H1 (cell line): ENCODE data around the gene CHST2. TPM values are rescaled to one million over a fixed set of nuclear protein-coding genes. Genes with fewer than 3 reads are reported as not detected.

Experiments
- CTCF ChIA-PET: fragments of 300-600 bp; sonication (Branson Sonifier 250); formaldehyde crosslinking; loops from one replicate; lab custom pipeline; 2021; ENCODE audit not compliant: partially characterized antibody; lab: Charles Lee
- POLR2A ChIA-PET: fragments of 300-600 bp; sonication (Branson Sonifier 250); formaldehyde crosslinking; loops from one replicate; lab custom pipeline; 2021; ENCODE audit warnings: inconsistent platforms; ENCODE audit not compliant: partially characterized antibody; lab: Charles Lee
- DNase-seq, 2 experiments: peaks; one replicate each; pipeline versions ENCODE4 v3.0.0 to v3.0.0-alpha.2; 2010 to 2022; ENCODE audit warnings: low spot score in 2 of 2, low read depth in 1 of 2, mixed read lengths in 1 of 2
- FAIRE-seq: peaks from 2 replicates; lab custom pipeline; 2011; peaks lifted over from hg19 to GRCh38; lab: Jason Lieb, UNC
- H2AFZ ChIP-seq: 2 replicates; pipeline ENCODE4 v1.8.1; 2012; ENCODE audit warnings: low read length, inconsistent platforms
- H2AK5ac ChIP-seq: 2 replicates; pipeline ENCODE4 v1.6.1; 2013; ENCODE audit warnings: low read depth, low read length
- H2BK120ac ChIP-seq: replicated peaks from 2 replicates; pipeline ENCODE3; 2013; ENCODE audit warnings: low read depth, low read length, inconsistent platforms
- H2BK12ac ChIP-seq: 2 replicates; pipeline ENCODE4 v1.6.1; 2013; ENCODE audit warnings: low read depth, low read length
- H2BK15ac ChIP-seq: 2 replicates; pipeline ENCODE4 v1.6.1; 2013; ENCODE audit warnings: low read length
- H2BK20ac ChIP-seq: 2 replicates; pipeline ENCODE4 v1.6.1; 2013; ENCODE audit warnings: low read length
- H2BK5ac ChIP-seq: 2 replicates; pipeline ENCODE4 v1.6.1; 2013; ENCODE audit warnings: low read depth, low read length
- H3K14ac ChIP-seq: 2 replicates; pipeline ENCODE4 v1.6.1; 2013; ENCODE audit warnings: inconsistent platforms; ENCODE audit not compliant: insufficient read length
- H3K18ac ChIP-seq: 2 replicates; pipeline ENCODE4 v1.6.1; 2013; ENCODE audit warnings: low read length; ENCODE audit errors: extremely low read depth
- H3K23ac ChIP-seq: 2 replicates; pipeline ENCODE4 v1.6.1; 2013; ENCODE audit warnings: inconsistent platforms; ENCODE audit not compliant: insufficient read length
- H3K23me2 ChIP-seq: 2 replicates; pipeline ENCODE4 v1.6.1; 2013; ENCODE audit warnings: low read depth, low read length
- H3K27ac ChIP-seq: 2 replicates; pipeline ENCODE4 v1.6.1; 2011; ENCODE audit warnings: low read depth, low read length, inconsistent platforms
- H3K27me3 ChIP-seq, 4 experiments: replicated peaks in 1 of 4; 1 replicate in 1 of 4; 2 replicates in 3 of 4; pipeline versions ENCODE4 v1.6.1 to v1.8.1; 2011 to 2013; ENCODE audit warnings: low read length in 3 of 4, mild to moderate bottlenecking in 3 of 4, inconsistent platforms in 2 of 4, mixed read lengths in 2 of 4, moderate library complexity in 1 of 4; ENCODE audit not compliant: control insufficient read depth in 3 of 4, insufficient read depth in 3 of 4; ENCODE audit errors: extremely low read depth in 1 of 4
- H3K36me3 ChIP-seq, 4 experiments: 2 replicates each; pipeline versions ENCODE4 v1.6.1 to v1.8.1; 2011 to 2013; ENCODE audit warnings: mild to moderate bottlenecking in 4 of 4, low read length in 3 of 4, moderate library complexity in 2 of 4, control low read depth in 1 of 4, inconsistent platforms in 1 of 4; ENCODE audit not compliant: insufficient read depth in 4 of 4, control insufficient read depth in 2 of 4
- H3K4ac ChIP-seq: replicated peaks from 2 replicates; pipeline ENCODE3; 2013; ENCODE audit warnings: low read length, low read depth, mixed read lengths, inconsistent platforms; ENCODE audit not compliant: insufficient read length
- H3K4me1 ChIP-seq, 4 experiments: replicated peaks in 1 of 4; 1 replicate in 1 of 4; 2 replicates in 3 of 4; pipeline versions ENCODE4 v1.6.1 to v1.8.1; 2011 to 2013; ENCODE audit warnings: low read length in 3 of 4, inconsistent platforms in 2 of 4, mixed read lengths in 1 of 4; ENCODE audit not compliant: insufficient read depth in 4 of 4, control insufficient read depth in 3 of 4
- H3K4me2 ChIP-seq, 2 experiments: 2 replicates each; pipeline versions ENCODE4 v1.6.1 to v1.8.1; 2011 to 2013; ENCODE audit warnings: low read depth in 2 of 2, low read length in 2 of 2, control low read depth in 1 of 2, inconsistent platforms in 1 of 2, mild to moderate bottlenecking in 1 of 2; ENCODE audit not compliant: insufficient read depth in 1 of 2
- H3K4me3 ChIP-seq, 4 experiments: fragments of 200-600, 300-600 bp in 1 of 4; sonication (generic), shearing (Covaris generic), sonication (Bioruptor Twin) in 1 of 4; 2 replicates each; pipeline versions ENCODE4 v1.5.1 to v1.8.1; 2011 to 2016; ENCODE audit warnings: low read length in 4 of 4, low read depth in 3 of 4, control low read depth in 2 of 4, inconsistent platforms in 2 of 4, mild to moderate bottlenecking in 2 of 4, mixed read lengths in 1 of 4, moderate library complexity in 1 of 4; ENCODE audit not compliant: insufficient read depth in 2 of 4; ENCODE audit errors: extremely low read depth in 1 of 4
- H3K56ac ChIP-seq: replicated peaks from 2 replicates; pipeline ENCODE3; 2013; ENCODE audit warnings: low read depth, mild to moderate bottlenecking, mixed read lengths, low read length, inconsistent platforms; ENCODE audit not compliant: insufficient read length
- H3K79me1 ChIP-seq: 2 replicates; pipeline ENCODE4 v1.6.1; 2013; ENCODE audit warnings: low read depth, low read length, control low read depth
- H3K79me2 ChIP-seq, 2 experiments: 2 replicates each; pipeline versions ENCODE4 v1.6.1 to v1.8.1; 2012 to 2013; ENCODE audit warnings: low read length in 2 of 2, mild to moderate bottlenecking in 2 of 2, inconsistent platforms in 1 of 2; ENCODE audit not compliant: insufficient read depth in 2 of 2, control insufficient read depth in 1 of 2
- H3K9ac ChIP-seq, 4 experiments: replicated peaks in 1 of 4; 1 replicate in 1 of 4; 2 replicates in 3 of 4; pipeline versions ENCODE4 v1.6.1 to v1.8.1; 2011 to 2013; ENCODE audit warnings: low read depth in 3 of 4, low read length in 3 of 4, control low read depth in 2 of 4, mild to moderate bottlenecking in 2 of 4, moderate library complexity in 2 of 4, inconsistent platforms in 1 of 4; ENCODE audit errors: extremely low read depth in 1 of 4
- H3K9me3 ChIP-seq, 2 experiments: 2 replicates each; pipeline versions ENCODE4 v1.6.1 to v1.8.1; 2012 to 2013; ENCODE audit warnings: mild to moderate bottlenecking in 2 of 2, moderate library complexity in 2 of 2, control low read depth in 1 of 2, inconsistent platforms in 1 of 2, low read depth in 1 of 2, low read length in 1 of 2, mixed read lengths in 1 of 2; ENCODE audit not compliant: insufficient read depth in 2 of 2
- H4K20me1 ChIP-seq, 2 experiments: replicated peaks in 1 of 2; 2 replicates each; pipeline versions ENCODE3 to v1.8.1; 2011 to 2013; ENCODE audit warnings: inconsistent platforms in 2 of 2, low read length in 2 of 2, mild to moderate bottlenecking in 1 of 2; ENCODE audit not compliant: insufficient read depth in 2 of 2, control insufficient read depth in 1 of 2
- H4K5ac ChIP-seq: 2 replicates; pipeline ENCODE4 v1.6.1; 2013; ENCODE audit warnings: low read length, low read depth, mixed read lengths, inconsistent platforms; ENCODE audit not compliant: insufficient read length
- H4K8ac ChIP-seq: 2 replicates; pipeline ENCODE4 v1.8.0; 2013; ENCODE audit warnings: mild to moderate bottlenecking, moderate library complexity, low read length, inconsistent platforms; ENCODE audit not compliant: insufficient read depth; ENCODE audit errors: extremely low read depth
- H4K91ac ChIP-seq: replicated peaks from 2 replicates; pipeline ENCODE3; 2013; ENCODE audit warnings: low read length, mixed read lengths, inconsistent platforms; ENCODE audit not compliant: insufficient read length
- ATF3 ChIP-seq: IDR thresholded peaks from 2 replicates; pipeline ENCODE4 v1.6.1; 2011; ENCODE audit warnings: low read depth, mild to moderate bottlenecking, low read length; ENCODE audit not compliant: insufficient read depth
- BCL11A ChIP-seq, 2 experiments: IDR thresholded peaks; one replicate each; pipeline ENCODE4 v1.6.1; 2011; ENCODE audit warnings: low read depth in 2 of 2, low read length in 2 of 2, mild to moderate bottlenecking in 2 of 2
- CHD1 ChIP-seq: IDR thresholded peaks from 2 replicates; pipeline ENCODE4 v1.6.1; 2012; ENCODE audit warnings: low read depth, low read length, improper control_type of control experiment
- CREB1 ChIP-seq: IDR thresholded peaks from 2 replicates; pipeline ENCODE4 v1.6.1; 2012; ENCODE audit warnings: inconsistent platforms
- CTBP2 ChIP-seq: IDR thresholded peaks from 2 replicates; pipeline ENCODE4 v1.7.0; 2011; ENCODE audit warnings: borderline replicate concordance, mild to moderate bottlenecking, moderate library complexity, mixed read lengths, low read length; ENCODE audit not compliant: insufficient read depth, insufficient read length
- JUN ChIP-seq: IDR thresholded peaks from 2 replicates; pipeline ENCODE4 v1.6.1; 2011; ENCODE audit warnings: low read depth, mild to moderate bottlenecking, improper control_type of control experiment, low read length
- KDM1A ChIP-seq: fragments of 200-600, 300-600 bp; sonication (generic); IDR thresholded peaks from 2 replicates; pipeline ENCODE4 v1.7.1; 2016; ENCODE audit warnings: mild to moderate bottlenecking, low read length, borderline replicate concordance
- KDM5A ChIP-seq: fragments of 200-600 bp; IDR thresholded peaks from 2 replicates; pipeline ENCODE4 v1.7.1; 2012; ENCODE audit warnings: mild to moderate bottlenecking, low read length, inconsistent platforms, mixed read lengths
- MAFK ChIP-seq: IDR thresholded peaks from 2 replicates; pipeline ENCODE4 v1.6.1; 2012; ENCODE audit warnings: low read depth, mild to moderate bottlenecking, improper control_type of control experiment, low read length
- RFX5 ChIP-seq: IDR thresholded peaks from 2 replicates; pipeline ENCODE4 v1.6.1; 2011; ENCODE audit warnings: low read depth, low read length, improper control_type of control experiment, borderline replicate concordance
- RXRA ChIP-seq: IDR thresholded peaks from 2 replicates; pipeline ENCODE4 v1.6.1; 2011; ENCODE audit warnings: low read depth, mild to moderate bottlenecking, low read length, moderate library complexity; ENCODE audit not compliant: insufficient read depth
- SRF ChIP-seq: IDR thresholded peaks from 2 replicates; pipeline ENCODE4 v1.6.1; 2011; ENCODE audit warnings: mild to moderate bottlenecking, low read depth, low read length, moderate library complexity
- TAF1 ChIP-seq: IDR thresholded peaks from 2 replicates; pipeline ENCODE4 v1.6.1; 2011; ENCODE audit warnings: mild to moderate bottlenecking, low read depth, low read length
- ZNF274 ChIP-seq: IDR thresholded peaks from 2 replicates; pipeline ENCODE4 v1.7.0; 2012; ENCODE audit warnings: low read length, borderline replicate concordance; ENCODE audit errors: extremely low read depth
- WGBS, 2 experiments: shearing (Covaris generic) in 1 of 2; methylation state at CpG; one replicate each; pipeline versions ENCODE4 v1.1.6 to v1.1.7; 2013 to 2015; ENCODE audit warnings: low lambda C conversion rate in 2 of 2, mixed read lengths in 2 of 2, inconsistent platforms in 1 of 2, low coverage in 1 of 2, missing lambda C conversion rate in 1 of 2; ENCODE audit not compliant: insufficient replicate concordance in 2 of 2, insufficient coverage in 1 of 2, insufficient read length in 1 of 2; ENCODE audit errors: extremely low coverage in 1 of 2, missing lambda C conversion rate in 1 of 2; 5-methylcytosine and 5-hydroxymethylcytosine counted together
- polyA plus RNA-seq, 7 experiments: library from polyadenylated mRNA; depleted of rRNA in 3 of 7; stranded (reverse) in 5 of 7; unstranded in 2 of 7; fragments of >200 nt in 5 of 7; fragments of 200-250 nt in 2 of 7; gene quantifications; 1 replicate in 5 of 7; 2 replicates in 1 of 7; 4 replicates in 1 of 7; pipeline versions ENCODE4 v1.2.1 to v1.2.3, GENCODE V29; 2011 to 2013; ENCODE audit warnings: missing spikeins in 2 of 7, mixed read lengths in 2 of 7
- total RNA-seq: library from RNA; stranded (reverse); fragmentation: NEBNext Ultra II Directional; extraction: Animal tissue kit (Norgen Biotek cat#: 25700); gene quantifications from 2 replicates; pipeline ENCODE4 v1.2.1, GENCODE V29; 2021

CHST2 gene
- total and polyA plus RNA-seq, 2 of the 8 experiments (the other 6 are each of a cell fraction or from before 2014, with no cell fraction given): 3.2 to 15.1 TPM

- FAIRE-seq (no peak), DNase-seq (no peak)
- CTCF ChIA-PET: interaction anchor here (1.1 kb wide), 1 partner anchor 76 kb away, joined by 3 read pairs; no protein-coding TSS in a partner anchor
- Histone ChIP-seq H2AFZ (0 out of 2 replicates have a peak overlapping the region, but pooled peaks have one; percentile 28), H2BK15ac (no peak overlapping the region), H2BK12ac (no peak overlapping the region), H3K27ac (no peak overlapping the region), H4K8ac (no peak overlapping the region), H3K23me2 (no peaks in the 10 kb centered on the region), H2BK5ac (no peak overlapping the region), H3K4me1 (no peaks in the 10 kb centered on the region; a peak in 1 of 7 replicates), H3K79me2 (no peaks in the 10 kb centered on the region), H4K5ac (no peak overlapping the region), H3K4me2 (no peak overlapping the region), H3K14ac (no peak overlapping the region), H3K9ac (no peak overlapping the region), H4K20me1 (no peaks in the 10 kb centered on the region), H2AK5ac (no peak overlapping the region), H3K4me3 (no peak overlapping the region), H3K18ac (no peak overlapping the region), H3K36me3 (no peaks in the 10 kb centered on the region; a peak in 1 of 8 replicates), H3K4ac (no peak overlapping the region), H4K91ac (no peak overlapping the region), H3K23ac (no peak overlapping the region), H2BK120ac (no peak overlapping the region), H3K79me1 (no peaks in the 10 kb centered on the region), H3K56ac (no peak overlapping the region), H2BK20ac (no peak overlapping the region), H3K27me3 (no peaks in the 10 kb centered on the region), H3K9me3 (no peaks in the 10 kb centered on the region)
- WGBS, 2 experiments: 86% methylated on average over 4 of the region's 4 CpGs; no CpG with 5 or more reads in 1 of the 2 experiments
- POLR2A ChIA-PET: no interaction called here
- no peak for TF ChIP-seq KDM5A
- no peak for TF ChIP-seq MAFK
- no peak for TF ChIP-seq TAF1
- no peak for TF ChIP-seq ATF3
- no peak for TF ChIP-seq BCL11A (IDR thresholded peaks at IDR 0.05; ENCODE audit: low read depth in 2 of 2, low read length in 2 of 2)
- TF ChIP-seq CTBP2: no peak
- no peak for TF ChIP-seq RFX5
- TF ChIP-seq KDM1A: no peak
- no peak for TF ChIP-seq JUN
- no peak for TF ChIP-seq CREB1
- no peak for TF ChIP-seq CHD1
- no peak for TF ChIP-seq ZNF274
- TF ChIP-seq SRF: no peak
- no peak for TF ChIP-seq RXRA
These were observed 40.7 kb upstream of the CHST2 start for GRCh38 chr3:143078883-143079282.
